COR-L47 (cell line): ENCODE data around the gene MFSD11.
"Not testable (repeated sequence)": the region's sequence is repeated elsewhere in the genome, so short reads cannot be mapped to it uniquely, and the experiment has no call there.

Source experiments
- DNase-seq: peaks from one replicate; lab custom pipeline; 2025; lab: John Stamatoyannopoulos, UW

The MFSD11 gene

DNA sequence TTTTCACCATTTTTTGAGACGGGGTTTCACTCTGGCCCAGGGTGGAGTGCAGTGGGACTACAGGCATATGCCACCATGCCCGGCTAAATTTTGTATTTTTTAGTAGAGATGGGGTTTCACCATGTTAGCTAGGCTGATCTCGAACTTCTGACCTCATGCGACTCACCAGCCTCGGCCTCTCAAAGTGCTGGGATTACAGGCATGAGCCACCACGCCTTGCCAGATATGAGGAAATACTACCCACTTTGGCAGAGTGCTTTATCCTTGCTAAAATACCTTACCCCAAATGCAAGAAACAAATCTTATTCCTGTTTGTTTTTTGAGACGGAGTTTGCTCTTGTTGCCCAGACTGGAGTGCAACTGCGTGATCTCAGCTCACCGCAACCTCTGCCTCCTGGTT is 67.4 kb downstream of the MFSD11 start:
- no peak for DNase-seq

- DNase-seq, result not testable (repeated sequence)
Measured at GRCh38 chr17:76806151-76806550, 68.2 kb downstream of the MFSD11 start.

DNA sequence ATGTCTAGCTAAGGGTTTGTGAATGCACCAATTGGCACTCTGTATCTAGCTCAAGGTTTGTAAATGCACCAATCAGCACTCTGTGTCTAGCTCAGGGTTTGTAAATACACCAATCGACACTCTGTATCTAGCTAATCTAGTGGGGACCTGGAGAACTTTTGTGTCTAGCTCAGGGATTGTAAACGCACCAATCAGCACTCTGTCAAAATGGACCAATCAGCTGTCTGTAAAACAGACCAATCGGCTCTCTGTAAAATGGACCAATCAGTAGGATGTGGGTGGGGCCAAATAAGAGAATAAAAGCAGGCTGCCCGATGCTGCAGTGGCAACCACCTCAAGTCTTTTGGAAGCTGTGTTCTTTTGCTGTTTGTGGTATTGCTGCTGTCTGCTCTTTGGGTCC is 68.8 kb downstream of the MFSD11 start:
- not testable (repeated sequence) for DNase-seq

DNA sequence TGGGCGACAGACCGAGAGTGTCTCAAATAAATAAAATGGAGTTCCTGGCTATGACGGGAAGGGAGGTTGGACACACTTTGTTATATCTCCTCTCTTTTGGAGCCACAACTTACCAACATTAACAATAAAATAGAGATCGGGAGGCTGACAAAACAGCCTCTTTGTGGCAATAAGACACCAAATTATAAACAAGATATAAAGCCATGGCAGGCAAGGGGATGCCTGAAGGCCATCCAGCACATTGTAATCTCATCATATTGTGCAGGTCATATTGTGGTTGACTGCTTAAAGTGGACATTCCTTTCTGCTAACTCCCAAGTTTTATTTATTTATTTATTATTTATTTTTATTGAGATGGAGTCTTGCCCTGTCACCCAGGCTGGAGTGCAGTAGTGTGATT is 70.4 kb downstream of the MFSD11 start:
- no peak for DNase-seq

- peak; percentile 32 for DNase-seq
Measured at GRCh38 chr17:76810956-76811355, 73.0 kb downstream of the MFSD11 start.

- no peak for DNase-seq
Measured at GRCh38 chr17:76811834-76812233, 73.9 kb downstream of the MFSD11 start.

DNA sequence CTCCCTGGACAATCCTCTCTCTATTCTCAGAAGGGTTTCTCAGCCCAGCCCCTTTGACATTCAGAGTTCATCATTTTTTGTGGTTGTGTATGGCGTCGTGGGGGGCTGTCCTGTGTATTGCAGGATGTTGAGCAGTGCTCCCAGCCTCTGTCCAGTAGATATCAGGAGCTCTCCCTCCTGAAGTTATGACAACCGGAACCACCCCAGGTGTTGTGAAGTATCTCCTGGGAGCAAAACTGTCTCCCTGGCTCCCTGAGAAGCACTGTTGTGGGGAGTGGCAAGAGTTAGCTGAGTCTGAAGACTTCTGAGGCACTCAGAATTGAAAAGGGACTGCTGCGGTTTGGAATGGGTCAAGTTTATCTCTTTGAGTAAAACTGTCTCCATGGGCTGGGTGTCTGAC is 74.3 kb downstream of the MFSD11 start:
- no peak for DNase-seq

DNA sequence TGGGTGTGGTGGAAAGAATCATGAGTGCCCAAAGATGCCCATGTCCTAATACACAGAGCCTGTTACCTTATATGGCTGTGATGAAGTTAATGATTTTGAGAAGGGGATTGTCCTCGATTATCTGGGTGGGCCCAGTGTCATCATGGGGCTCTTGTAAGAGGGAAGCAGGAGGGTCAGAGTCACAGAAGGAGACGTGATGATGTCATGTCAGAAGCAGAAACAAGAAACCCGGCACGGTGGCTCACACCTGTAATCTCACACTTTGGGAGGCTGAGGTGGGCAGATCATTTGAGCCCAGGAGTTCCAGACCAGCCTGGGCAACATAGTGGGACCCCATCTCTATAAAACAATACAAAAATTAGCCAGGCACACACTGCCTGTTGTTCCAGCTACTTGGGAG is 75.0 kb downstream of the MFSD11 start:
- DNase-seq, result no peak

DNA sequence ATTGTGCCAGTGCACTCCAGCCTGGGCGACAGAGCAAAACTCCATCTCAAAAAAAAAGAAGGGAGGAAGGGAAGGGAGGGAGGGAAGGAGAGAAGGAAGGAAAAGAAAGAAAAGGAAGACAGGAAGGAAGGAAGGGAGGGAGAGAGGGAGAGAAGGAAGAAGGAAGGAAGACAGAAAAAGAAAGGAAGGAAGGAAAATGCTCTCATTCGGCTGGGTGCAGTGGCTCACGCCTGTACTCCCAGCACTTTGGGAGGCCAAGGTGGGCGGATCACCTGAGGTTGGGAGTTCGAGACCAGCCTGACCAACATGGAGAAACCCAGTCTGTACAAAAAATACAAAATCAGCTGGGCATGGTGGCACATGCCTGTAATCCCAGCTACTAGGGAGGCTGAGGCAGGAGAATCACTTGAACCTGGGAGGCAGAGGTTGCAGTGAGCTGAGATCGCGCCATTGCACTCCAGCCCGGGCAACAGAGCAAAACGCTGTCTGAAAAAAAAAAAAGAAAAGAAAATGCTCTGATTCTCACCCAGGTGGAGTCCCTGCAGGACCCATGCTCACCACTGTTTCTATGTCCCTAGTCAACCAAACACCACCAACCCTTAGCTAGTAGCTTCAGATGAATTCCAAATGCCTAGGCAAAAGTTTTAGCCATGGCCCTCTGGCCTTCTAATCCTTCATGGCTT is 78.1 kb downstream of the MFSD11 start:
- DNase-seq, result not testable (repeated sequence)

DNA sequence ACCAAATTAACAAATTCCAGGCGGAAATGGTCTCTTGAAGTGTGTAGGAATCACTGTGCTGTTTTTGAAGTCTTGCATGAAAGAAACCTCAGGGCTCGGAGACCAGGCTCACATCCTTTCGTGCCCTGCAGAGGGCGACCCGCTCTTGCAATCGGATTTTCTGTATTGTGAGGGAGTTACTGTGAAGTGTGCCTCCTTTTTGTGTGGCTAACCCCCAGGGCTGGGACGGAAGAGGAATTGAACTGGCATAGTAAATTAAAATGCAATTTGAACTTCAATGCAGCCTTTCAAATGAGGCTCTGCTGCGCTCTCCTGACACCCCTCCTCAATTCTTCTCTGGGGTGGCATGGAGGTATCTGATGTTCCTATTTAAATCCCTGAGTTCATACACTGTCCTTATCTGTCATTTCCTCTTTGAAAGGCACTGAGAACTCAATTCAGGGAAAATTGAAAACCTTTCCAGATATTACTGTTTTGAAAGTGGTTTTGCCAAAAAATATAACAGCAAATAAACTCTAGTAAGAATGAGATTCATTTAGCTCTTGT is 78.7 kb downstream of the MFSD11 start:
- peak; percentile 62 for DNase-seq

DNA sequence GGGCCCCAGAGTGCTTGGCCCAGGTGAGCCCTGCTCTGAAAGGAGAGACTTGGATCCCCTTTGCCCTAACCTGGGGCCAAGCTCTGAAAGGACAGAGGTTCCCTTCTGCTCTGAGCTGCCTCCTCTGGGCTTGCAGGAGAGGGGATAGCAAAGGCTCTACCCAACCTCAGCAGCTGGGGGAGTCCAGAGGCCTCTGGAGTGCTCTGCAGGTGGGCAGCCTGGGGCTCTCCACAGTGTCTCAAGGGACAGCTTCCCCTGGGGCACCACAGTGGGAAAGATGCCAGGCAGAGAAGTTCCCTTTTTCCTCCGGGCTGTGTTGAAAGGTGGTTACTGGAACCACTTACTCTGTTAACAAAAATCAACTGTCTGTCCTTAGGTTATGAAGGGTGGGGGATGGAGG is 82.1 kb downstream of the MFSD11 start:
- DNase-seq, result peak; percentile 82

DNA sequence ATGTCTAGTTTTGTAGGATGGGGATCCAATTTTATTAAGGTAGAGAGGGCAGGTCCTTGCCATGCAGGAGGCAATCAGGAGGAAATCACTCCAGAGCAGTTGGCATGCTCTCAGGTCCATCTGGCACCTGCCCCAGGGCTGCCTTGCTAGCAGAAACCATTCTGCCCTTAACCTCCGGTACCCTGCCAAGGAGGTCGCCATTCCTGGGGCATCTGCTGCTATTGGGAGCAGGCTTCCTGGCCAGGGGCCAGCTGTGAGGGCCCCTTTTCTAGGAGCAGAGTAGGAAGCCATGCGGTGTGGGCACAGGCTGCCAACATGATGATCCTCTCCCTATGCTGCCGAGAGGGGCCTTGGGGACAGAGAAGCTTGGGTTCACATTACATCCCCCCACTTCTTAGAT is 82.6 kb downstream of the MFSD11 start:
- peak; percentile 52 for DNase-seq

DNA sequence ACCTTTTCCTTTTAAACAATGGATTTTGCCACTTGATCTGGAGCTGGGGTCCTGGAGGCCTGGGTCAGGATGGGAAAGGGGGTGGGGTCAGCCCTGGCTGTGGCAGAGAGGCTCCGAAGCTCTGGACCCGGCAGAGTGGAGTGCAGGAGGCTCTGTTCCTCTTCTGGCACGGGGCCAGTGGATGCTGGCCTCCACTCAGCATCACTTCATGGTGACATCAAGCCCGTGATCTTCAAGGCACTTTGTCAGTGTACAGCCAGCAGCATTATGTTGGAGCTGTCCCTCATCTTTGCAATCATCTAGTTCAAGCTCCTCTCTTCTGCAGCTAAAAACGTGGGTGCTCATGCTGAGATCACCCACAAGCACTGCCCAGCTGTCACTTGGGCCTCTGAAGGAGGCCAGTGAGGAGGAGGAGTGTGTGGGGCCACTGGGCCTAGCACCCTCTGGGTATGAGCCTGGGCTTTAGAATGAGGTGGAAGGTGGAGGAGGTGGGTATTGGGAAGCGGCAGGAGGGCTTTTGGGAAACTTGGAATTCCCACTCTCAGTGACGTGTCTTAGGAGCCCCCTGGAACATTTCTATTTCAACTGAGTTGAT is 84.4 kb downstream of the MFSD11 start:
- no peak for DNase-seq

GRCh38 chr17:76824093-76824492 is 86.2 kb downstream of the MFSD11 start:
- no peak for DNase-seq

GRCh38 chr17:76826330-76827068 is 88.6 kb downstream of the MFSD11 start:
- no peak for DNase-seq

GRCh38 chr17:76827736-76828135 is 89.8 kb downstream of the MFSD11 start:
- no peak for DNase-seq
